B cell (primary cell): ENCODE results near the gene SIPA1L2. TPM values are rescaled to one million over a fixed set of nuclear protein-coding genes. Genes with fewer than 3 reads are reported as not detected.

Experiments used
- ATAC-seq: fragments of 200-7000 bp; cut with Tn5 transposase; one replicate; pipeline ENCODE4 v1.10.0; 2021; ENCODE audit warnings: low read depth, mild to moderate bottlenecking, moderate number of reproducible peaks, moderate library complexity
- CTCF ChIA-PET: fragments of 350-600 bp; sonication (Branson Sonifier 250); formaldehyde crosslinking; loops from one replicate; lab custom pipeline; 2021; ENCODE audit warnings: antibody characterized with exemption, inconsistent platforms; lab: Charles Lee
- POLR2A ChIA-PET: fragments of 350-600 bp; sonication (Branson Sonifier 250); formaldehyde crosslinking; loops from one replicate; lab custom pipeline; 2021; ENCODE audit warnings: antibody characterized with exemption; lab: Charles Lee
- DNase-seq: peaks from one replicate; pipeline ENCODE4 v3.0.0; 2013
- H2AFZ ChIP-seq: 2 replicates; pipeline ENCODE4 v1.6.1; 2012; ENCODE audit warnings: mild to moderate bottlenecking, low read depth, low read length; ENCODE audit not compliant: insufficient read depth, poor library complexity, severe bottlenecking
- H3K27ac ChIP-seq, 2 donors: 1 replicate in 1 of 2; 2 replicates in 1 of 2; pipeline ENCODE4 v1.5.1; 2012 to 2013; ENCODE audit warnings: low read length in 2 of 2, mild to moderate bottlenecking in 2 of 2, moderate library complexity in 1 of 2
- H3K27me3 ChIP-seq, 4 experiments: fragments of 200-600 bp in 1 of 4; sonication (generic) in 1 of 4; replicated peaks in 1 of 4; 1 replicate in 2 of 4; 2 replicates in 2 of 4; pipeline versions ENCODE4 v1.6.1 to v1.7.0; 2013 to 2016; ENCODE audit warnings: low read length in 3 of 4, mild to moderate bottlenecking in 2 of 4, mixed read lengths in 1 of 4, moderate library complexity in 1 of 4; ENCODE audit not compliant: insufficient read depth in 4 of 4, control insufficient read depth in 3 of 4; ENCODE audit errors: control extremely low read depth in 1 of 4
- H3K36me3 ChIP-seq, 2 experiments: replicated peaks in 1 of 2; 1 replicate in 1 of 2; 2 replicates in 1 of 2; pipeline versions ENCODE4 v1.6.1 to v1.7.1; 2013; ENCODE audit warnings: low read length in 1 of 2; ENCODE audit not compliant: insufficient read depth in 2 of 2, control insufficient read depth in 1 of 2; ENCODE audit errors: control extremely low read depth in 1 of 2, extremely low read depth in 1 of 2
- H3K4me1 ChIP-seq, 2 donors: fragments of 200-600 bp in 1 of 2; sonication (generic) in 1 of 2; 1 replicate in 1 of 2; 2 replicates in 1 of 2; pipeline versions ENCODE4 v1.5.1 to v1.6.1; 2013 to 2017; ENCODE audit warnings: low read length in 2 of 2; ENCODE audit not compliant: control insufficient read depth in 2 of 2, insufficient read depth in 2 of 2
- H3K4me2 ChIP-seq: replicated peaks from 2 replicates; pipeline ENCODE3; 2012; ENCODE audit warnings: mild to moderate bottlenecking, low read depth, low read length; ENCODE audit not compliant: poor library complexity, severe bottlenecking
- H3K4me3 ChIP-seq, 5 experiments: fragments of 200-600 bp in 1 of 5; sonication (generic) in 1 of 5; 1 replicate in 3 of 5; 2 replicates in 2 of 5; pipeline versions ENCODE4 v1.5.1 to v1.7.0; 2011 to 2016; ENCODE audit warnings: low read length in 4 of 5, mild to moderate bottlenecking in 4 of 5, low read depth in 2 of 5, control low read depth in 1 of 5, moderate library complexity in 1 of 5; ENCODE audit not compliant: insufficient read depth in 1 of 5; ENCODE audit errors: control extremely low read depth in 1 of 5, extremely low read depth in 1 of 5
- H3K79me2 ChIP-seq: fragments of 200-600 bp; sonication (generic); one replicate; pipeline ENCODE4 v1.6.0; 2016; ENCODE audit warnings: low read length; ENCODE audit not compliant: control insufficient read depth, insufficient read depth
- H3K9ac ChIP-seq: fragments of 200-600 bp; sonication (generic); 2 replicates; pipeline ENCODE4 v1.6.1; 2017; ENCODE audit warnings: mild to moderate bottlenecking, low read length, moderate library complexity
- H3K9me3 ChIP-seq, 3 donors: one replicate each; pipeline versions ENCODE4 v1.6.1 to v1.7.1; 2013; ENCODE audit warnings: low read length in 2 of 3; ENCODE audit not compliant: control insufficient read depth in 2 of 3, insufficient read depth in 1 of 3; ENCODE audit errors: control extremely low read depth in 1 of 3
- H4K20me1 ChIP-seq: 2 replicates; pipeline ENCODE4 v1.6.0; 2012; ENCODE audit warnings: mild to moderate bottlenecking, low read length; ENCODE audit not compliant: insufficient read depth, control insufficient read depth, poor library complexity, severe bottlenecking
- H3K27ac Mint-ChIP-seq: one replicate; pipeline ENCODE4 v1.8.0; 2021; ENCODE audit warnings: mixed read lengths
- H3K27me3 Mint-ChIP-seq: one replicate; pipeline ENCODE4 v1.8.0; 2021; ENCODE audit warnings: mixed read lengths
- H3K4me1 Mint-ChIP-seq: one replicate; pipeline ENCODE4 v1.8.0; 2021; ENCODE audit warnings: mixed read lengths
- H3K4me3 Mint-ChIP-seq: one replicate; pipeline ENCODE4 v1.8.0; 2021; ENCODE audit warnings: mixed read lengths
- H3K9me3 Mint-ChIP-seq: one replicate; pipeline ENCODE4 v1.8.0; 2022; ENCODE audit warnings: mixed read lengths; ENCODE audit not compliant: insufficient read depth
- EZH2 ChIP-seq: IDR thresholded peaks from 2 replicates; pipeline ENCODE4 v1.6.1; 2012; ENCODE audit warnings: borderline replicate concordance, low read depth, mild to moderate bottlenecking, moderate library complexity, low read length; ENCODE audit not compliant: insufficient read depth, poor library complexity, severe bottlenecking
- WGBS: methylation state at CpG from one replicate; pipeline ENCODE4 v1.1.5; 2013; ENCODE audit warnings: missing lambda C conversion rate; ENCODE audit not compliant: insufficient coverage; 5-methylcytosine and 5-hydroxymethylcytosine counted together
- intact Hi-C: fragments of 100-400 bp; cut with micrococcal nuclease; formaldehyde crosslinking; loops from one replicate; pipeline ENCODE4 v1.10.0; 2022
- polyA minus RNA-seq: library from RNA; depleted of rRNA, polyadenylated mRNA; stranded (reverse); fragments of >200 nt; gene quantifications from 2 replicates; pipeline ENCODE4 v1.2.3, GENCODE V29; 2012
- polyA plus RNA-seq: library from polyadenylated mRNA; depleted of rRNA; stranded (reverse); fragments of >200 nt; gene quantifications from 2 replicates; pipeline ENCODE4 v1.2.3, GENCODE V29; 2012
- total RNA-seq, 2 donors: library from RNA; stranded (reverse); fragments of 120-200 nt in 1 of 2; gene quantifications; 1 replicate in 1 of 2; 2 replicates in 1 of 2; pipeline versions ENCODE4 v1.2.3 to v1.2.4, GENCODE V29; 2013 to 2022
- TF ChIP-seq, protein P1 (sequence below): fragments of 200-600 bp; IDR thresholded peaks from one replicate; pipeline ENCODE4 v1.8.0; 2022; ENCODE audit warnings: antibody characterized with exemption, mild to moderate bottlenecking

Gene SIPA1L2, protein sequence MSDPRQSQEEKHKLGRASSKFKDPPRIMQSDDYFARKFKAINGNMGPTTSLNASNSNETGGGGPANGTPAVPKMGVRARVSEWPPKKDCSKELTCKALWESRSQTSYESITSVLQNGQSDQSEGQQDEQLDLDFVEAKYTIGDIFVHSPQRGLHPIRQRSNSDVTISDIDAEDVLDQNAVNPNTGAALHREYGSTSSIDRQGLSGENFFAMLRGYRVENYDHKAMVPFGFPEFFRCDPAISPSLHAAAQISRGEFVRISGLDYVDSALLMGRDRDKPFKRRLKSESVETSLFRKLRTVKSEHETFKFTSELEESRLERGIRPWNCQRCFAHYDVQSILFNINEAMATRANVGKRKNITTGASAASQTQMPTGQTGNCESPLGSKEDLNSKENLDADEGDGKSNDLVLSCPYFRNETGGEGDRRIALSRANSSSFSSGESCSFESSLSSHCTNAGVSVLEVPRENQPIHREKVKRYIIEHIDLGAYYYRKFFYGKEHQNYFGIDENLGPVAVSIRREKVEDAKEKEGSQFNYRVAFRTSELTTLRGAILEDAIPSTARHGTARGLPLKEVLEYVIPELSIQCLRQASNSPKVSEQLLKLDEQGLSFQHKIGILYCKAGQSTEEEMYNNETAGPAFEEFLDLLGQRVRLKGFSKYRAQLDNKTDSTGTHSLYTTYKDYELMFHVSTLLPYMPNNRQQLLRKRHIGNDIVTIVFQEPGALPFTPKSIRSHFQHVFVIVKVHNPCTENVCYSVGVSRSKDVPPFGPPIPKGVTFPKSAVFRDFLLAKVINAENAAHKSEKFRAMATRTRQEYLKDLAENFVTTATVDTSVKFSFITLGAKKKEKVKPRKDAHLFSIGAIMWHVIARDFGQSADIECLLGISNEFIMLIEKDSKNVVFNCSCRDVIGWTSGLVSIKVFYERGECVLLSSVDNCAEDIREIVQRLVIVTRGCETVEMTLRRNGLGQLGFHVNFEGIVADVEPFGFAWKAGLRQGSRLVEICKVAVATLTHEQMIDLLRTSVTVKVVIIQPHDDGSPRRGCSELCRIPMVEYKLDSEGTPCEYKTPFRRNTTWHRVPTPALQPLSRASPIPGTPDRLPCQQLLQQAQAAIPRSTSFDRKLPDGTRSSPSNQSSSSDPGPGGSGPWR (N-terminal part only)
- total RNA-seq (0.07 and 0.22 TPM in 2 replicates), polyA plus RNA-seq (0.07 TPM in 2 replicates), polyA minus RNA-seq (0.21 and 0.26 TPM in 2 replicates)
- 1.1 TPM for total RNA-seq (2013)

DNA sequence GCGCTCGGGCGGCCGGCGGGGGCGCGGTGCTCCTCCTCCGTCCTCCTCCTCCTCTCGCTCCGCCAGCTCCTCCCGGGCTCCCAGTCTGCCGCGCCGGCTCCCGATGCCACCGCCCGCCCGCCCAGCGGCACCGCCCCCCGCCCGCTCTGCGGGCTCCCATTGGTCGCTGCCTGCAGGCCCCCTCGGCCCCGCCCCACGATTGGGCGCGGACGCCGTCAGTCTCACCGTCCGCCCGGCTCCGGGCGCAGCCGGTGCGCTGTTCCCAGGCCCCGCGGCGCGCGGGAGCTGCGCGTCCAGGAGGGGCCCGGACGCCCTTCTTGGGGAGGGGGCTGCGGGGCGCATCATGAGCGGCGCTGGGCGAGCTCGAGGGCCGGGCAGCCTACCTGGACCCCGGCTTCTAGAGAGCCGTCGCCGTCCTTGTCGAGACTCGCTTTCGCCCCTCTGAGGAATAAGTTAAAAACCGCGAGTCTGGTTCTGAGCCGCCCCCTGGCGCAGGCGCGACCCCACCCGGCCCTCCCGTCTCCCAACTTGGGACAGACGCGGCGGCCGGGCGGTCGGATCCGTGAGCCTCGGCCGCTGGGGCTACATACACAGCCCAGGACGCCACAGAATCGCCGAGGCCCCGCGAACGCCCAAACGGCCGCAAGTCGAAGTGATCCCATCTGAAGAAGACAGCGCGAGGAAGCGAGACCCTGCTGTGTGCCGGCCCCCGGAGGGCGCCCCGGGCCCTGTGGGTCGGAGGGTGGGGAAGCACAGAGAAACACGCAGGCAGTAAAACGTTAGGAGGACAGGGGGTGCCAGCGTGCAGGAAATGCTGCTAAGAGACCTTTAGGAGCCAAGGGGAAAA, at the start of gene SIPA1L2:
SIPA1L2 (minus strand) TSS at position 87 of the 847 bp plus-strand sequence. CDS start 114,794 bp downstream, outside the sequence.
- H3K4me3 Mint-ChIP-seq: peak within 1 kb of the TSS; percentile 91
- H3K4me1 Mint-ChIP-seq: peaks cover 14% of the 10 kb centered on the region
- ATAC-seq: peak; percentile 96
- peak; percentile 88 for DNase-seq
- peak within 1 kb of the TSS; percentile 90 for H3K4me2 ChIP-seq
- no peaks in the 10 kb centered on the region for H3K9me3 Mint-ChIP-seq
- peak within 1 kb of the TSS; percentile 42 to 70 (median 62) for H3K4me3 ChIP-seq
- POLR2A ChIA-PET: no interaction called here
- no peak within 1 kb of the TSS for H3K27ac Mint-ChIP-seq
- H3K27ac ChIP-seq: no peak within 1 kb of the TSS
- TF ChIP-seq, protein P1, sequence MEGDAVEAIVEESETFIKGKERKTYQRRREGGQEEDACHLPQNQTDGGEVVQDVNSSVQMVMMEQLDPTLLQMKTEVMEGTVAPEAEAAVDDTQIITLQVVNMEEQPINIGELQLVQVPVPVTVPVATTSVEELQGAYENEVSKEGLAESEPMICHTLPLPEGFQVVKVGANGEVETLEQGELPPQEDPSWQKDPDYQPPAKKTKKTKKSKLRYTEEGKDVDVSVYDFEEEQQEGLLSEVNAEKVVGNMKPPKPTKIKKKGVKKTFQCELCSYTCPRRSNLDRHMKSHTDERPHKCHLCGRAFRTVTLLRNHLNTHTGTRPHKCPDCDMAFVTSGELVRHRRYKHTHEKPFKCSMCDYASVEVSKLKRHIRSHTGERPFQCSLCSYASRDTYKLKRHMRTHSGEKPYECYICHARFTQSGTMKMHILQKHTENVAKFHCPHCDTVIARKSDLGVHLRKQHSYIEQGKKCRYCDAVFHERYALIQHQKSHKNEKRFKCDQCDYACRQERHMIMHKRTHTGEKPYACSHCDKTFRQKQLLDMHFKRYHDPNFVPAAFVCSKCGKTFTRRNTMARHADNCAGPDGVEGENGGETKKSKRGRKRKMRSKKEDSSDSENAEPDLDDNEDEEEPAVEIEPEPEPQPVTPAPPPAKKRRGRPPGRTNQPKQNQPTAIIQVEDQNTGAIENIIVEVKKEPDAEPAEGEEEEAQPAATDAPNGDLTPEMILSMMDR: no peak
- TF ChIP-seq EZH2: no peak
- H3K79me2 ChIP-seq: no peaks in the 10 kb centered on the region
- CTCF ChIA-PET: no interaction called here
- H2AFZ ChIP-seq: peak within 1 kb of the TSS; percentile 83
- H3K9ac ChIP-seq: peak within 1 kb of the TSS; percentile 67
- H3K27me3 Mint-ChIP-seq: peaks cover 70% of the 10 kb centered on the region
- under 1% methylated on average over 96 of the region's 98 CpGs for WGBS
- intact Hi-C loops: loop anchor here (5.0 kb wide), 1 partner anchor 322 kb away; the partner anchor contains the start of gene NTPCR
- H3K4me1 ChIP-seq: peaks cover 14 to 16% of the 10 kb centered on the region in 2 donors
- H3K36me3 ChIP-seq: no peaks in the 10 kb centered on the region
- no peaks in the 10 kb centered on the region for H3K9me3 ChIP-seq
- H4K20me1 ChIP-seq: no peaks in the 10 kb centered on the region
- peaks cover 0 to 18% (median 17%) of the 10 kb centered on the region in 4 experiments for H3K27me3 ChIP-seq
